Smooth muscle cell (in vitro differentiated cells): ENCODE data around the gene RAG2. TPM values are rescaled to one million over a fixed set of nuclear protein-coding genes. Genes with fewer than 3 reads are reported as not detected.

ENCODE experiments used
- DNase-seq: peaks from one replicate; lab custom pipeline; 2025; ENCODE audit not compliant: unreplicated experiment; lab: John Stamatoyannopoulos, UW
- H2AFZ ChIP-seq: fragments of 200-600 bp; sonication (generic); 2 replicates; pipeline ENCODE4 v1.6.0; 2016; ENCODE audit warnings: antibody characterized with exemption, low read depth, mild to moderate bottlenecking
- H3F3A ChIP-seq: fragments of 200-600 bp; sonication (generic); 2 replicates; pipeline ENCODE4 v1.6.0; 2017; ENCODE audit warnings: antibody characterized with exemption, low read depth
- H3K27ac ChIP-seq: fragments of 200-600 bp; sonication (generic); 2 replicates; pipeline ENCODE4 v1.5.1; 2016; ENCODE audit warnings: low read depth, mild to moderate bottlenecking
- H3K27me3 ChIP-seq: fragments of 200-600 bp; sonication (generic); 2 replicates; pipeline ENCODE4 v1.6.1; 2016; ENCODE audit warnings: low read depth, mild to moderate bottlenecking
- H3K36me3 ChIP-seq: fragments of 200-600 bp; sonication (generic); 2 replicates; pipeline ENCODE4 v1.5.1; 2016; ENCODE audit warnings: low read depth
- H3K4me1 ChIP-seq: fragments of 200-600 bp; sonication (generic); 2 replicates; pipeline ENCODE4 v1.5.1; 2016; ENCODE audit warnings: low read depth
- H3K4me2 ChIP-seq: fragments of 200-600 bp; sonication (generic); 2 replicates; pipeline ENCODE4 v1.6.0; 2016; ENCODE audit warnings: mild to moderate bottlenecking
- H3K4me3 ChIP-seq: fragments of 200-600 bp; sonication (generic); 2 replicates; pipeline ENCODE4 v1.5.1; 2016; ENCODE audit warnings: mild to moderate bottlenecking
- H3K79me2 ChIP-seq: fragments of 200-600 bp; sonication (generic); 2 replicates; pipeline ENCODE4 v1.6.0; 2016; ENCODE audit warnings: low read depth, mild to moderate bottlenecking
- H3K9ac ChIP-seq: fragments of 200-600 bp; sonication (generic); 2 replicates; pipeline ENCODE4 v1.6.0; 2016; ENCODE audit warnings: low read depth
- H3K9me3 ChIP-seq: fragments of 200-600 bp; sonication (generic); replicated peaks from 2 replicates; pipeline ENCODE4 v1.5.1; 2016; ENCODE audit warnings: low read depth
- H4K20me1 ChIP-seq: fragments of 200-600 bp; sonication (generic); 2 replicates; pipeline ENCODE4 v1.6.0; 2016; ENCODE audit warnings: low read depth
- CTCF ChIP-seq: fragments of 200-600 bp; sonication (generic); IDR thresholded peaks from 2 replicates; pipeline ENCODE4 v1.5.1; 2017; ENCODE audit warnings: borderline replicate concordance, mild to moderate bottlenecking, antibody characterized with exemption; ENCODE audit not compliant: insufficient read depth, poor library complexity, severe bottlenecking
- WGBS: methylation state at CpG from one replicate; pipeline ENCODE4 v1.1.7; 2016; ENCODE audit warnings: low lambda C conversion rate; 5-methylcytosine and 5-hydroxymethylcytosine counted together
- polyA plus RNA-seq: library from polyadenylated mRNA; unstranded; fragments of >200 nt; fragmentation: Nextera tagmentation; extraction: Ambion mirVana; gene quantifications from 2 replicates; pipeline ENCODE4 v1.2.1, GENCODE V29; 2016
- total RNA-seq: library from RNA; depleted of rRNA; stranded (reverse); fragments of >200 nt; gene quantifications from 2 replicates; pipeline ENCODE4 v1.2.3, GENCODE V29; 2014

Gene RAG2
- total and polyA plus RNA-seq, 2 experiments from 2014 or later = not detected

GRCh38 chr11:36618363-36619047 lies 20.5 kb upstream of the RAG2 start:
- no peaks in the 10 kb centered on the region for H3F3A ChIP-seq
- no peaks in the 10 kb centered on the region for H3K4me1 ChIP-seq
- no peaks in the 10 kb centered on the region for H3K27me3 ChIP-seq
- no peaks in the 10 kb centered on the region for H3K9me3 ChIP-seq
- H3K36me3 ChIP-seq = no peaks in the 10 kb centered on the region
- no peak overlapping the region for H3K4me2 ChIP-seq
- H3K79me2 ChIP-seq = no peaks in the 10 kb centered on the region
- no peak overlapping the region for H2AFZ ChIP-seq
- H3K27ac ChIP-seq = no peak overlapping the region
- TF ChIP-seq CTCF = no peak
- no peaks in the 10 kb centered on the region for H4K20me1 ChIP-seq
- H3K9ac ChIP-seq = no peak overlapping the region
- DNase-seq = no peak
- no peak overlapping the region for H3K4me3 ChIP-seq
- 84% methylated on average over 3 of the region's 3 CpGs for WGBS

GRCh38 chr11:36617543-36618362 lies 19.7 kb upstream of the RAG2 start:
- Histone ChIP-seq H3K27me3 (no peaks in the 10 kb centered on the region), H3K4me2 (no peak overlapping the region), H3K79me2 (no peaks in the 10 kb centered on the region), H3K9me3 (no peaks in the 10 kb centered on the region), H4K20me1 (no peaks in the 10 kb centered on the region), H2AFZ (no peak overlapping the region), H3F3A (no peaks in the 10 kb centered on the region), H3K9ac (no peak overlapping the region), H3K27ac (no peak overlapping the region), H3K36me3 (no peaks in the 10 kb centered on the region), H3K4me3 (no peak overlapping the region), H3K4me1 (no peaks in the 10 kb centered on the region)
- no peak for DNase-seq
- TF ChIP-seq CTCF = no peak
- 77% methylated on average over 6 of the region's 6 CpGs for WGBS

GRCh38 chr11:36615826-36616225 lies 17.8 kb upstream of the RAG2 start:
- no peak overlapping the region for H3K4me2 ChIP-seq
- no peak overlapping the region for H3K9ac ChIP-seq
- no peak for TF ChIP-seq CTCF
- H2AFZ ChIP-seq = no peak overlapping the region
- H3K9me3 ChIP-seq = no peaks in the 10 kb centered on the region
- H3K36me3 ChIP-seq = no peaks in the 10 kb centered on the region
- H3F3A ChIP-seq = no peaks in the 10 kb centered on the region
- H3K27me3 ChIP-seq = no peaks in the 10 kb centered on the region
- H4K20me1 ChIP-seq = no peaks in the 10 kb centered on the region
- DNase-seq = no peak
- no peaks in the 10 kb centered on the region for H3K4me1 ChIP-seq
- H3K4me3 ChIP-seq = no peak overlapping the region
- H3K27ac ChIP-seq = no peak overlapping the region
- no peaks in the 10 kb centered on the region for H3K79me2 ChIP-seq
- 63% methylated on average over 3 of the region's 3 CpGs for WGBS
